Tongue (tissue), 2 donors: ENCODE results near the gene MCOLN1. TPM values are rescaled to one million over a fixed set of nuclear protein-coding genes. Genes with fewer than 3 reads are reported as not detected.
A peak's percentile ranks its signal among the peaks of the same experiment; 100 is the strongest.

ENCODE experiments used
- DNase-seq: peaks from one replicate; pipeline ENCODE4 v3.0.0-alpha.2; 2015
- total RNA-seq: library from RNA; depleted of rRNA; stranded (reverse); fragments of >200 nt; gene quantifications from one replicate; pipeline ENCODE4 v1.2.3, GENCODE V29; 2014

Gene MCOLN1
- 4.2 TPM for total RNA-seq

DNA sequence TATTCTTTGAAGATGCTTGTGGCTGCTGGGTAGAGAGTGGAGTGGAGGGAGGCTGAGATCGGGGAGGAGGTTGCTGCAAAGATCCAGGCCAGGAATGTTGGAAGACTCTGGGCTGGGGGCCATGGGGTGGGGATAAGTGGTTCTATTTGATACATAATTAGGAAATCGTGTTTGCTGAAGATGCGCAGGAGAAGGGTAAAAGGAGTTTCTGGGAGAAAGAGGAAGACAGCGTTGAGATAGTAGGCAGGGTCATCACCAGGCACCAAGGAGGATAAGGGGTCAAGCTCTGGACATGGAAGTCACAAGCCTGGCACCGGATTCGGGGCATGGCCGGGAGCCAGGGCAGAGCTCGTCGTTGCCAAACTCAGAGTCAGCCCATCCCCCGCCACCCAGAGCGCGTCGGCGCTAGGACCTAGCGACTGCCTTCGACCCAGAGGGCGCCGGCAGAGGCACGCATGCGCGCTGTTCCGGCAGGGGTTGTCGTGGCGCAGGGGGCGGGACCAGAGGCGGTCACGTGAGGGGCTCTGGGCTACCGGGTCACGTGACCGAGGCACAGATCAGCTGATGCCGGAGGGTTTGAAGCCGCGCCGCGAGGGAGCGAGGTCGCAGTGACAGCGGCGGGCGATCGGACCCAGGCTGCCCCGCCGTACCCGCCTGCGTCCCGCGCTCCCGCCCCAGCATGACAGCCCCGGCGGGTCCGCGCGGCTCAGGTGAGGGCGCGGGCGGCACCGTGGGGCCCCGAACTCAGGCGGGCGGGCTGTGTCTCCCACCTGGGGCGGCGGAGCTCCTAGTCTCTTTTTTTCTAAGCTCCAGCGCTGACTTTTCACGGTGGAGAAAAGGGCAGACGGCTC lies at the start of gene MCOLN1:
TSS of gene MCOLN1 (plus strand) at position 553 of the 851 bp plus-strand sequence. CDS start at position 680, 127 bp downstream.
- DNase-seq, result peak; percentile 99

DNA sequence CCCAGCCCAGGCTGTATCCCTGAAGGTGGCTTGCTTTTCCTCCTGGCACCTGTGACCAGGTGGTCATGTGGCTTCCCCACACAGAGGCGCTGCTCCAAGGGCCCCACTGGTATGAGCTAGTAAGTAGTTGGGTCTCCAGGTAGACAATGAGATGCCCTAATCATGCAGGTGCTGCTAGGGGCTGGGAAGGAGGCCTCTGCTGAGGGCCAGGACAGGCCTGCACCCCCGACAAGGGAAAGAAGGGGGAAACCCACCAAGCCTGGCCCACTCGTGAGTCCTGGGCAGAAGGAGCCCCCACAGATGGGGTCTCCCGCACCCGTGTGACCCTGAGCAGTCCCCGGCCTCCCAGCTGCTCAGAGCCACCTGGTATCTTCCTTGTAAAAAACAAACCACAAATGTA lies 46.8 kb upstream of the MCOLN1 start:
- DNase-seq, result no peak

DNA sequence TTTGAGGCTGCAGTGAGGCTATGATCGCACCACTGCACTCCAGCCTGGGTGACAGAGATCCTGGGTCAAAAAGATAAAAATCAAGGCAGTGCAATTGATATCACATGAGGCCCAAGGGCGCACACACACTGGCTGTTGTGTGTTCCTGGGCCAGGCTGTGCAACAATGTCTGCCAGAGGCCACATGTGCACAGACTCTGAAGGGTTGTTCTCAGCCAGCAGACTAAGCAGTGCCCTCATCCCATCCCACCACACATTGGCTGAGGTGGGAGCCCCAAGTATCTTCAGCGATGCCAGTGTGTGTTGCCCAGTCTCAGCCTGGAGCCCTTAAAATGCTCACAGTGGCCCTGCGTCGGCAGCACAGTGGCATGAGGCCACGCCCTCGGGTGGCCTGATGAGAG lies 46.2 kb upstream of the MCOLN1 start:
- DNase-seq, result no peak

DNA sequence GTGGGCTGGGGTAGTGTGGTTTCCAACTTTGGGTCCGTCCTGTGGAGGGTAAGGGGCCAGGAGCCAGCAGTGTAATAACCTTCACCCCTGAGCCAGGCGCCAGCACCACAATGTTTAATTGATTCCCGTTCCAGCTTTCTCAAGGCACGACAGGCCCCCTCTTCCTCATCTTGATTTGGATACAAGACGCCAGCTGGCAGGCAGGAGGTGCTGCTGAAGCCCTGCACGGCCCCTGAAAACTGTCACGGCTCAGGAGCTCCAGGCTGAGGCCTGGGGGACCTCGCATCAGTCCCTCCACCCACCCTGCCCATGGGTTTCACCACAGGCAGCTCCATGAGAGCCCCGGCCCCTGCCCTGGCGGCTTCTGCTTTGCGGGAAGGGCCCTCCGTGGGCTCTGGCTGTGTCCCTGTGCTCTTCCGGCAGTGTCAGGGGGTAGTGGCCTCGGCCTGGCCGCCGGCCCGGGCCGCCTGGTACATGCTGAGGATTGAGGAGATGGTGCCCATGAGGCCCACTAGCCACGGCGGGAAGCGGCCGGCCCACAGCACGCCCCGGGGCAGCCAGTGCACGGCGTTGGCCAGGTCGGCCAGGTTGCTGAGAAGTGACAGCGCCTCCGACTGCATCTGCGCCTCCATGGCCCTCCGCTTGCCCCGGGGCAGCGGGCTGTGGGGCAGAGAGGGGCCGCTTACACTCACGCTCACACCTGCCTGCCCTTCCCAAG lies 45.5 kb upstream of the MCOLN1 start:
- no peak for DNase-seq

DNA sequence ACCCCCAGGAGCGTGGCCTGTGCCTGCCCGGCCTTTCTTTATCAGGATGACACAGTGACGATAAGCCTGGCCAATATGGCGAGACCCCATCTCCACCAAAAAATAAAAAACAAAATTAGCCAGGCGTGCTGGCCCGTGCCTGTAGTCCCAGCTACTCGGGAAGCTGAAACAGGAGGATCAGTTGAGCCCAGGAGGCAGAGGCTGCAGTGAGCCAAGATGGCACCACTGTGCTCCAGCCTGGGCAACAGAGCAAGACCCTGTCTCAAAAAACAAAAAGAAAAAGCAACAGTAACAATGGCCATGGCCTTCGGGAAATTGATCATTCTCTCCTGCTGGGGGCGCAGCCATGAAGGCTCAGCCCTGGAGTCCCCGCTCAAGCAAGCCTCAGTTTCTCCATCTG lies 44.7 kb upstream of the MCOLN1 start:
- DNase-seq, result no peak

DNA sequence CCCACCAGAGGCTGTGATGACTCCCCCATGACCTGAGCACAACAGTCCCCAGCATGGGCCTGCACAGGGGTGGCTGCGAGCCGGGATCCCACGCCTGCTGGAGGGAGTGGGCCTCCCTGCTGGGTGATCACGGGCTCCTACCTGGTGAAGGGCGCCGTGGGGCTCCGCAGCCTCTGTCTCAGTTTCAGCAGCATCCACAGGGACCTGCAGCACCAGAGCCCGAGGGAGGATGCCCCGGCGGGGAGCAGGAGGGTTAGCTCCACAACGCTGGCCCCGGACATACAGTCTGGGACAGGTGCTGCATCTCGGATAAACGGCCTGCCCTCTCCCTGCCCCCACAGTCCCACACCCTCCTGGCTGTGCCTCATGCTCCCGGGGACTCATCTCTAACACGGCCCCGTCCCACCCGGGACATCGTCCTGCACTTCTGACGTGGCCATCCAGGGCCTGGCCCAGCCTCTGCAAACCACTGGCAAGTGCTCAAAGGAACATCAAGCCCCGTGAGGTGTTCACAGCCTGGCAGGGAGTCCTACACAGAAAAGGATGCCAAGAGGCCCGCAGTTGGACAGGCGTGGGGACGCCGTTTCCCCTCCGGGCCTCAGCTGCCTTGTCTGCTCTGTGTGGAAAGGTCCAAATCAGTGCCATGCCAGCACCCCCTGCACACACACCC lies 44.1 kb upstream of the MCOLN1 start:
- DNase-seq, result no peak

DNA sequence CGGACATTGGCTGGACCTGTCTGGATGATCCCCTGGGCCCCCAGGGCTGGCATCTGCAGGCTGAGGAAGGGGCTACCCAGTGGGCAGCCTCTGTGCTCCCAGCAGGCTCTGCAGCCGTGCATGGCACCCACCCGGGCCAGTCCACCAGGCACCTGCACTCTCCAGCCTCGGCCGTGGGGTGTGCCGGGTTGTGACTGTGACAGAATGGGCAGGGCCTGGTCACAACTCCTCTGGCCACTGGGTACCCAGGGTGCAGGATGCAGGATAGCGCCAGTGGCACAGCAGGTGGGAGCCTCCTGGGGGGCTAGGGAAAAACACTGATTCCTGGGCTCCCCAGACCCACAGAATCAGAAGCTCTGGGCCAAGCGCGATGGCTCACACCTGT lies 43.6 kb upstream of the MCOLN1 start:
- no peak for DNase-seq

DNA sequence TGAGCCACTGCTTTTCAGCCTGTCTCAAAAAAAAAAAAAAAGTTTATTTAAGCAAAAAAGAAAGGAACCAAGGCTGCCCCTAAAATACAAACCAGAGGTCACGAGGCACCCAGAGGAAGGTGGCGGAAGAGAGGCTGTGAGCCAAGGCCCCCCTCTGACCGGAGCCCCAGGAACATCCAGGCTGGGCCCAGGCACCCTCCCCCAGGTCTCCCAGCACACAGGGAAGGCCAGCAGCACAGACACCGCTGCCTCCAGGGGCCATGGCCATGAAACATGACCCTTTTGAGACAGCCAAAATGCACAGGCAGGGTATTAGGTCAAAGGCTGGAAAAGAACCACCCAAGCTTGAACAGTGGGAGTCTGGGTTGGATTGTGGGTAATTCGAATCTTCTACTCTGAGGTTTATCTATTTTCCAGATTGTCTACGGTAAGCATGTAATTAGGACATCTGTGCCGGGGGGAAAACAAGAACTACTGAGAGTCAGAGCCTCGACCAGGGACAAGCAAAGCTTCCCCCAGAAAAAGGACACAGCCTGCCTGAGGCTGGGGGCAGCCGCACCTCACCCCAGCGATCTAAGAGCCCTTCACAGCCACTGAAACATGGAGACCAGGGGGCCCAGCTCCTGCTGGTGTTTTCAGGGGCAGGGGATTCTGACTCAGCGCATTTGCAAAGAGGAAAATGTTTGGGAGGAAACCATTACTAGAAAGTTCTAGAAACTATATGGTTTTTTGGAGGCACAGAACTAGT lies 42.0 kb upstream of the MCOLN1 start:
- DNase-seq, result no peak

DNA sequence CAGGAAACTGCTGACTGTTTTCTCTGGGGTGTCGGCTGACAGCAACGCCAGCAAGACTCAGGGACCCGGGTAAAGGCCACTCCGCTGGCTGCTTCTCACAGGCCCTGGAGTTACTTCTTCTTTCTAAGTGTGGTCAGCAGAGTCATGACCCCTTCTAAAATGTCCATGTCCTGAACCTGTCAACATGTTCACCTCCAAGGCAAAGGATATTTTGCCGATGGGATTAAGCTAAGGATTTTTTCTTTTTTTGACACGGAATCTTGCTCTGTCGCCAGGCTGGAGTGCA lies 41.5 kb upstream of the MCOLN1 start:
- no peak for DNase-seq

DNA sequence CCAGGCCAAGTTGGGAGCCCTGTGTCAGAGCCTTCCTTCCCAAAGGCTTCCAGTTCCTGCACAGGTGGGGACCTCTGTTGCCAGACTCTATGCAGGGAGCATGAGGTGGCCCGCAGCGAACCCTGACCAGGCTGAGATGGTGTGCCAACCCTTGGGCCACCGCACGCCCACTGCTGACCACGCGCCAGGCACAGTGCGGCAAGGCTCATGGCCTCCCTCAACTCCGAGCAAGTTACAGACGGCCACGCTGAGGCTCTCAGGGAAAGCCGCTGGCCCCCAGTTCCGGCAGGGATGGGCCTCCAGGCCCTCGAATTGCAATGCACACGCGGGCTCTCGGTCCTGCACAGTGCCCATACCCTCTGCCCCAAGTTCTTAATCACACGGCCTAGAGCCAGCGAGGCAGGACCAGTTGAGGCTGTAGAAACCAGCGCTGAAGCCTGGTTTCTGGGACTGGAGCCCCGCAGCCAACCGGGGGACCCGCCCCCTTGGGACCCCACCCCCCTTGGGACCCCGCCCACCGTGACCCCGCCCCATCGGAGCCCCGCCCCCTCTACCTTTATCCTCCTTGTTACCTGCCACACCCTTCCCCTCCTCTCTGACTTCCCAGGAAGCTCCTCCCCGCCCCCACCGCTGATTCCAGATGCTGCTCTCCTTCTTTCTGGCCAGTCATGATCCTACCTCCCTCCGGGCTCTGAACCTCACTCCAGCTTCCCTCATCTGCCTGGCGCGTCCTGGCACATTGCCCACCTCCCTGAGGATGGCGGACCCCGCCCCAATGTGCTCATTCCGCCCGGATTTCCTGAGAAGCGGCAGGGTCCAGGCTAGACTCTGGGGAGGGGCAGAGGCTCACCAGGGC lies 39.6 kb upstream of the MCOLN1 start:
- peak; percentile 56 for DNase-seq

DNA sequence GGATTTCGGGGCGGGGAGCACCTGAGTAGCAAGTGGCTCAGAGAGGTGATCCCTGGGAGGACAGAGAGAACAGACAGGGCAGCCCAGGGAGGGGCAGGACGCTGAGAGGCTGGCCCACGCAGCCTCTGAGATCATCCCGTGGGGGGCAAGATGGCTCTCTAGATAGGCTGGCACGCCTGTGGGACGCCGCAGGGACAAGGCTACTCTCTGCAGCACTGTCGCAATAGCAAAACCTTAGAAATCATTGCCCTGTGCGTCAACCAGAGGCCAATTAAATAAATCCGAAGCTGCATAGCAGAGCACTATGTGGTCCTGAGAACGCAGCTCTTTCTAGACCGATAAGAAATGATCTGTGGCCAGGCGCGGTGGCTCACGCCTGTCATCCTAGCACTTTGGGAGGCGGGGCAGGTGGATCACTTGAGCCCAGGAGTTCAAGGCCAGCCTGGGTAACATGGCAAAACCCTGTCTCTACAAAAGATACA lies 38.7 kb upstream of the MCOLN1 start:
- DNase-seq, result no peak

DNA sequence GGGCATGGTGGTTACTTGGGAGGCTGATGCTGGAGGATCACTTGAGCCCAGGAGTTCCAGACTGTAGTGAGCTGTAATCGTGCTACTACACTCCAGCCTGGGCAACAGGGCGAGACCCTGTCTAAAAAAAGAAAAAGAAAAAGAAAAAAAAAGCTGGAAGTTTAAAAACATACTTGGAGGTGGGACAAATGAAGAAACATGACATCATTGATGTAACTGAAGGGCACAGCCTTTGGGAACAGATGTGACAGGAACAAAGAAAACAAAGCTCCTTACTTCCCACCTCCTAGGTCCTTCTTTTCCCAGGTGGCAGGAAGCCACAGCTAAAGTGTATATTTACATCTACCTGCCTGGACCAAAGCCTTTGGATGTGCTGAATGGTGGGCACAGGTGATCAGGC lies 35.5 kb upstream of the MCOLN1 start:
- DNase-seq, result no peak

DNA sequence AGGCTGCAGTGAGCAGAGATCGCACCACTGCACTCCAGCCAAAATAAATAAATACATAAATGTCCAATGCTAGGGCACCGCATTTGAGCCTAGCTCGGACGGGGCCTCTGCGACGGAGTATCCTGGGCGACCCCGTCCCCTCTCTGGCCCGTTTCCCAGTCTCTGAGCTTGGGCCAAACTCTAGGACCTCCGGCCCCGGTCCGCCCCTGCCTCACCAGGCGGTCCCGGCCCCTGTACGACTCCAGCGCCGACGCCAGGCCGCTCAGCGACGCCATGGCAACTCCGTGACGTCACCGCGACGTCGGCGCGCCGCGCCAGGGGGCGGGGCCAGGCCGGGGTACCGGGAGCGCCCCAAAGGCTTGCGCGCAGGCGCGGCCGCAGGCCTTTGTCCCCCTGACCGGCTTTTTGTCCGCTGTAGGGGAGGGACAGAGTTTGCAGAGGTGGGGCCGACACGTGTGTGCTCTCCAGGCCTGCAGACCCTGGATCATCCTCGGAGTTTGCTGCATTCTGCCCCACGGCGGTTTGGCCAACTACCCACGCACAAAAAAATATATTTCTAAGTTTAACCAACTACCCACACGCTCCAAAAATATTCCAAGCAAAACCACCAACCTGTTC lies 33.6 kb upstream of the MCOLN1 start, which contains the start of gene PEX11G:
TSS of gene PEX11G (minus strand) at position 300 of the 618 bp plus-strand sequence. CDS start at position 275, 25 bp downstream.
- peak; percentile 96 for DNase-seq

DNA sequence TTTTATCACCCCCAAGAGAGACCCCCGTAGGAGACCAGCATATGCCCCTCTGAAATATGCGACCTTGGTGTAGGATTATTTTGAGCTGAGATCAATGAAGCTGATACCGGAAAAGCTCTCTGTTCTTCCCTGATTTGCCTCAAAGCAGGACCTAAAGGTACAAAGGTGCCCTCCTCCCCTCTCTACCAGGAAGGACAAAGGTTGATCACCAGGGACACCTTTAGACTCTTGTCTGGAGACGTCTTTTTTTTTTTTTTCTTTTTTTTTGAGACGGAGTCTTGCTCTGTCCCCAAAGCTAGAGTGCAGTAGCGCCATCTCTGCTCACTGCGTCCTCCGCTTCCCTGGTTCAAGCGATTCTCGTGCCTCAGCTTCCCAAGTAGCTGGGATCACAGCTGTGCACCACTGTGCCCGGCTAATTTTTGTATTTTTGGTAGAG lies 32.8 kb upstream of the MCOLN1 start:
- DNase-seq, result no peak

DNA sequence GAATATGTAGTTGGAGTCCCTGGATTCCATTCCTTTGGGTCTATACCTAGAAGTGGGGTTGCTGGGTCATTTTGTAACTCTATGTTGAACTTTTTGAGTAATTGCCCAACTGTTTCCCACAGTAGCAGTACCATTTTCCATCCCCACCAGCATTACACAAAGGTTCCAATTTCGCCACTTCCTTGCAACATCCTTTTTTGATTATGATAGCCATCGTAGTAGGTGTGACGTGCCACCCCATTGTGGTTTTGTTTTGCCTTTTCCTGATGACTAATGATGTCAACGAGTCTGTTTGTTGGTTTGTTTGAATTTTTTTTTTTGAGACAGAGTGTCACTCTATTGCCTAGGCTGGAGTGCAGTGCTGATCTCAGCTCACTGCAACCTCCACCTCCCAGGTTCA lies 30.3 kb upstream of the MCOLN1 start:
- no peak for DNase-seq

DNA sequence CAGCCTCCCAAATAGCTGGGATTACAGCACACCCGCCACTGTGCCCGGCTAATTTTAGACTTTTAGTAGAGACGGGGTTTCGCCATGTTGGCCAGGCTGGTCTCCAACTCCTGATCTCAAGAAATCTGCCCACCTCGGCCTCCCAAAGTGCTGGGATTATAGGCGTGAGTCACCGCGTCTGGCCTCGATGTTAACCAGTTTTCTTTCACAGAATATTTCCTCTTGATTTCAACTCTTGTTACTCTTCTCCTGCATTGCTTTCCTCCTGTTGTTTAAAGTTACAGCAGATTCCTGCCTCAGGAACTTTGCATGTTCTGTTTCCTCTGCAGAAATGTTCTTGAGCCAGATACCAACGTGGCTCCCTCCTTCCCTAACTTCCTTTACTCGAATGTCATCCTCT lies 29.9 kb upstream of the MCOLN1 start:
- no peak for DNase-seq

DNA sequence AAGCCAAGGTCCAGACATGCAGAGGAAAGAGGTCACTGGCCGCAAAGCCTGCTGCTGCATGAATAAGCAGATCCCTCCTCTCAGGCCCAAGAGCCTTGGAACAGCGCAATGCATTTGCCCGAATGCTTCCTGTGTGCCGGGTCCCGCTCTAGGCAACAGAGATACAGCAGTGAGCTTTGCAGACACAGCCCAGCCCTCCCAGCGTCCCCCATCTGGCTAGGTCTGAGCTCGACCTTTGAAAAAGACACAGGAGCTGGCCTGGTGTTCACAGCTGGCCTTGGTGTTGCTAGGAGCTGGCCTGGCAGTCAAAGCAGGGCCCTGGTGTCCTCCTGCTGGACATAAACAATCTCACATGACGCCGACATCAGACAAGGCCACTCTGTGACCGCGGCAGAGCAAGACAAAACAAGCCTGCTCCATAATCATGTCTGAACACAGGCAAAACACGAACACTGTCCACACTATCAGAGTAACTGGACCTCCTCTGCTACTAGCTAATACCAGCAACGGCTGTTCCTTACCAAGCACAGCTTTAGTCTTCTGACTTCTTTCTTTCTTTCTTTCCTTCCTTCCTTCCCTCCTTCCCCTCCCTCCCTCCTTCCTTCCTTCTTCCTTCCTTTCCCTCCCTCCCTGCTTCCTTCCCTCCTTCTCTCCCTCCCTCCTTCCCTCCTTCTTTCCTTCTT lies 27.9 kb upstream of the MCOLN1 start:
- peak; percentile 40 for DNase-seq

DNA sequence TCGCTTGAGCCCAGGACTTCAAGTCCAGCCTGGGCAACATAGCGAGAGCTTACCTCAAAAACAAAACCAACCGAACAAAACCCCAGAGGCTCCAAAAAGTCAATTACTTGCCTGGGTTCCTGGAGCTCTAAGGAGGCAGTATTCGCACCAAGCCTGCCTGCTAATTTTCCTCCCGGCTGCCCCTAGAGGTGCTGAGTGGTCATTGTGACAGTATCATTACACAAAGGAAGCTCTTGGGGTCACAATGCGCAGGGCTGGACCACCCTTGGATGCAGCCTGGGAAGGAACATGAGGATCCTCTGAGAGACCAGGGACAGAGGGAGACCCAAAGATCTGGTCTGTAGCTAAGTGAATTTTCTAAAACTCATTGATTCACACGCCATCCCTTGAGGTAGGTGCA lies 25.1 kb upstream of the MCOLN1 start:
- DNase-seq, result no peak

DNA sequence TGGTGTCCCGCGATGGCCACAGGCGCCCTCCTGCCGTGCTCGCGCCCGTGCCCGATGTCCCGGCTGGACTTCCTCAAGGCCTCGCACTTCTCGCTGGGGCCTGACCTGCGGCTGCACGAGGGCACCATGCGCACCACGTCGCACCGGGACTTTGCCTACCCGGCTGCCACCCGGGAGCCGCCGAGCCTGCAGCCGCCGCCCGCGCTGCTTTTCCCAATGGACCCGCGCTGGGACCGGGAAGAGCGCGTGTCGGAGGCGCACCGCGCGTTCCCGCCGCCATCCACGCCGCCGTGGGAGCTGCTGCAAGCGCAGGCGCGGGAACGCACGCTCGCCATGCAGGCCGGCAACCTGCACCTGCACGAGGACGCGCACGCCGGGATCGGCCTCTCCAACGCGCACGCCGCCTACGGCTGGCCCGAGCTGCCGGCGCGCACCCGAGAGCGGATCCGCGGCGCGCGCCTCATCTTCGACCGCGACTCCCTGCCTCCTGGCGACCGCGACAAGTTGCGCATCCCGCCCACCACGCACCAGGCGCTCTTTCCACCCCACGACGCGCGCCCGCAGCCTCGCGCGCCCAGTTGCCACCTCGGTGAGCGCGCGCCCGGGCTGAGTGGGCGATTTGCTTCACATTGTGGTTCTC lies 21.5 kb upstream of the MCOLN1 start:
- peak; percentile 73 for DNase-seq

DNA sequence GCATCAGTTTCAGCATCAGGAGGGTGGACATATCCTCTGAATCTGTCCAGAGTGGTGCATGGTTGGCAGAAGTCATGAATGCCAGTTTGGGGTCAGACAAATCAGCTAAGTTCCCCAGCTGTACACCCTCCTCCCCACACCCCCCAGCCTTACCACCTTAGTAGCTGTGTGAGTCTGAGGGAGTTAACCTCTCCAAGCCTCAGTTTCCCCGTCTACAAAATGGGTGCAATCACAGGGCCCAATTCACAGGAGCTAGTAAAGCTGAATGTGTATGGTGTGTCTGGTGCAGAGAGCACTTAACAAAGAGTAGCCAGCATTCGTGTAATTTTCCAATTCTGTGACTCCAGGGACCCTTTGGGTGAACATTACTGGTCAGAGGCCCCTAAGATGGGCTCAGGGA lies 19.9 kb upstream of the MCOLN1 start:
- no peak for DNase-seq
